Measurements from ENCODE around the gene FSCN2.
"Not testable (repeated sequence)": the region's sequence is repeated elsewhere in the genome, so short reads cannot be mapped to it uniquely, and the experiment has no call there.

Gene FSCN2

GRCh38 chr17:81526662-81527571, 1.3 kb upstream of the FSCN2 start:
- DNase-seq = no peak

GRCh38 chr17:81528384-81528650, 140 bp downstream of the FSCN2 start:
- no peak for DNase-seq

- no peak for DNase-seq
Observed at GRCh38 chr17:81528651-81529436, 667 bp downstream of the FSCN2 start.

- no peak for DNase-seq
Observed at GRCh38 chr17:81529437-81529803, 1.2 kb downstream of the FSCN2 start.

DNA sequence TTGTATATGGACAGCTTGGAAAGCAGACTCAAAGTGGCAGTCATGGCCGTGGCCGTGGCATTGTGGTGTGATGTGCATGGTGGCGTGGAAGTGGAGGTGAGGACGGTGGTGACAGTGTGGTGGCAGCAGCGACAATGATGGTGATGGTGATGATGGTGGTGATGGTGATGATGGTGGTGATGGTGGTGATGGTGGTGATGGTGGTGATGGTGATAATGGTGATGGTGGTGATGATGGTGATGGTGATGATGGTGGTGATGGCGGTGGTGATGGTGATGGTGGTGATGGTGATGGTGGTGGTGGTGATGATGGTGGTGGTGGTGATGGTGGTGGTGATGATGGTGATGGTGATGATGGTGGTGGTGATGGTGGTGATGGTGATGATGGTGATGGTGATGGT, 2.8 kb downstream of the FSCN2 start:
- not testable (repeated sequence) for DNase-seq

DNA sequence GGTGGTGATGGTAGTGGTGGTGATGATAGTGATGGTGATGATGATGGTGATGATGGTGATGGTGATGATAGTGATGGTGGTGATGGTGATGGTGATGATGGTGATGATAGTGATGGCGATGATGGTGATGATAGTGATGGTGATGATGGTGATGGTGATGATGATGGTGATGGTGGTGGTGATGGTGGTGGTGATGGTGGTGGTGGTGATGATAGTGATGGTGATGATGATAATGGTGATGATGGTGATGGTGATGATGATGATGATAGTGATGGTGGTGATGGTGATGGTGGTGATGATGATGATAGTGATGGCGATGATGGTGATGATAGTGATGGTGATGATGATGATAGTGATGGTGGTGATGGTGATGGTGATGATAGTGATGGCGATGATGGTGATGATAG, 3.8 kb downstream of the FSCN2 start:
- not testable (repeated sequence) for DNase-seq

DNA sequence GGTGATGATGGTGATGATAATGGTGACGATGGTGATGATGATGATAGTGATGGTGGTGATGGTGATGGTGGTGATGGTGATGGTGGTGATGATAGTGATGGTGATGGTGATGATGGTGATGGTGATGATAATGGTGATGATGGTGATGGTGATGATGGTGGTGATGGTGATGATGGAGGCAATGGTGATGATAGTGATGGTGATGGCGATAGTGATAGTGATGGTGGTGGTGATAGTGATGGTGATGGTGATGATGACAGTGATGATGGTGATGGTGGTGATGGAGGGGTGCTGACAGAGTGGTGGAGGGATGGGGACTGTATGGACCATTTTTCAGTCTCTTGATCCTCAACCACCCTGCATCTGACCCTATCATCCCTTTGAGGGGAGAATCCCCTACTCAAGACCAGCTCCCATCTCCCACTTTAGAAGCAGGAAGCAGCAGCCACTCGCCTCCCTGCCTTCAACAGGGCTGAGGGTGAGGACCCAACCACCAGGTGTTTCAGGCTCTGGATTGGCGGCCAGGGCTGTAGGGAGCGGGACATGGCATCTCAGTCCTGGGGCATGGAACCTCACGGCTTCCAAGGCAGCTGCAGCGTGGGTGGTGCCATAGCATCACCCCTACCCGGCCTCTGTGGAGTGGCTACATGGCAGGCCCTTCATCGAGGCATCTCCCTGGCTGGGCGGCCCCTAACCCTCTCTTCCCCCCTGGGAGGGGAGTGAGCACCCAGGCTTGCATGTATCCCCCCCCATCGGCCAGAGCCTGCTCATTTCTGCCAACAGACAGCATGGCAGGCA, 4.5 kb downstream of the FSCN2 start:
- no peak for DNase-seq

GRCh38 chr17:81533339-81534141, 5.4 kb downstream of the FSCN2 start:
- DNase-seq = no peak

DNA sequence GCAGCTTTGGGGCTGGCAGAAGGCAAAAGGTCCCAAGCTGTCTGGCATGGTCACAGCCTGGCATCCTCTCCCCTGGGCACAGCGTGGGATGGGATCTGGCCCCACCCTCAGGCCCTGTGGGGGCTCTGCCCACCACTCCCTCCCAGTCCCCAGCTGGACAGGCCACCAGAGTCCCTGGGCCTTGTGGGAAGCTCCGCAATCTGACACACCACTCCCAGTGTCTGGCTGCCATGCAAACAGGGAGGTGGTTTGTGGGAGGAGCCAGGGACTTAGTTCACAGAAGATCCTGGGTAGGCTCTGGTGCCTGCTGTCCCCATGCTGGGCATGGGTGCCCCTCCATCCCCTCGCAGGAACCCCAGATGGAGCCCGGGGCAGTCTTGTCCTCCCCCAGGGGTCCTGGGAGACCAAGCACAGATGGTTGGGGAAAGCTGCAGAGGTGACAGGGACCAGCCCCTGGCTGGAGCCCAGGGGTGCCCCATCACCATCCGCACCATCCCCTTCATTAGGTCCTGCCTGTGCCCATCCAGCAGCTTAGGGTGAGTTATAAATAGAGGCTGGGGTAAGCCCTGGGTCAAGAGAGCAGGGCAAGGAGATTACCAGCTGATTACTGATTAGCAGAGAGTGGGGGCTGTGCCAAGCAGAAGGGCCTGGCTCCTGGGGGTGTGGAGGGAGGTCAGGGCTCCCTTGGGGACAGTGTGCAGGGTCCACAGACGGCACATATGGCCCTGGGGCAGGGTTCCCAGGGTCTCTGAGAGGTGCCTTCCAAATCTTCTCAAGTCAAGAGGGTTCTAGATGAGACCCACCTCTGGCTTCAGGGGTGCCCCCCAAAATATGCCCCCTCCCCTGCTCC, 6.2 kb downstream of the FSCN2 start:
- no peak for DNase-seq

DNA sequence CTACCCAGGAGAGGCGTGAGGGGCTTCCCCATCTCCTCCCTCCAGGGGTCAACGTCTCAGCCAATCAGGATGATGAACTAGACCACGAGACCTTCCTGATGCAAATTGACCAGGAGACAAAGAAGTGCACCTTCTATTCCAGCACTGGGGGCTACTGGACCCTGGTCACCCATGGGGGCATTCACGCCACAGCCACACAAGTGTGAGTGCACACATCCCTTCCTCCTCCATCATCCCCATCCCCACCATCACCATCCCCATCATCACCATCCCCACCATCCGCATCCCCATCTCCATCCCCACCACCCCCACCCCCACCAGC, 6.8 kb downstream of the FSCN2 start:
- no peak for DNase-seq

- DNase-seq = no peak
Observed at GRCh38 chr17:81535480-81536298, 7.5 kb downstream of the FSCN2 start.

- no peak for DNase-seq
Observed at GRCh38 chr17:81536299-81537290, 8.4 kb downstream of the FSCN2 start.

DNA sequence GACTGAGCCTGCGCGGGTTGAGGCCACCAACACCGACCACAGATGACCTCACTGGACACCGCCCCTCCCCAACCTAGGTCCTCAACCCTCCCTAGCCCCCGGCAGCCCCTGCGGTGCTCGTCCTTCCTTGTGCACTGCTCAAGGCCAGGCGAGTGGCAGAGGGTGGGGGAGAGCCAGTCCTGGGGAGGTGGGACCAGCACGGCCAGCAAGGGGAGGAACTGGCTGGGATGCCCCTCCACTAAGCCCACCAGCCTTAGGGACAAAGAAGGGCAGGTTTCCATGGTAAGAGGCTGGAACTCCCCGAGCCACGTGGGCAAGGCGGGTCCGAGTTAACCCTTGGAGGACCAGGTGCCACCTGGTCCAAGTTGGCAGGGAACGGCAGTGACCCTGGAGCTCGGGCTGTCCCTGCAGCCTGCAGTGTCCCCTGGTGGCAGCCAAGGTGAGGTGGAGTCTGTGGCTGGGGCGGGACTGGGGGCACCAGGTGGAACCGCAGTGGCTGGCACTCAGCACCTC, 9.2 kb downstream of the FSCN2 start:
- no peak for DNase-seq

DNA sequence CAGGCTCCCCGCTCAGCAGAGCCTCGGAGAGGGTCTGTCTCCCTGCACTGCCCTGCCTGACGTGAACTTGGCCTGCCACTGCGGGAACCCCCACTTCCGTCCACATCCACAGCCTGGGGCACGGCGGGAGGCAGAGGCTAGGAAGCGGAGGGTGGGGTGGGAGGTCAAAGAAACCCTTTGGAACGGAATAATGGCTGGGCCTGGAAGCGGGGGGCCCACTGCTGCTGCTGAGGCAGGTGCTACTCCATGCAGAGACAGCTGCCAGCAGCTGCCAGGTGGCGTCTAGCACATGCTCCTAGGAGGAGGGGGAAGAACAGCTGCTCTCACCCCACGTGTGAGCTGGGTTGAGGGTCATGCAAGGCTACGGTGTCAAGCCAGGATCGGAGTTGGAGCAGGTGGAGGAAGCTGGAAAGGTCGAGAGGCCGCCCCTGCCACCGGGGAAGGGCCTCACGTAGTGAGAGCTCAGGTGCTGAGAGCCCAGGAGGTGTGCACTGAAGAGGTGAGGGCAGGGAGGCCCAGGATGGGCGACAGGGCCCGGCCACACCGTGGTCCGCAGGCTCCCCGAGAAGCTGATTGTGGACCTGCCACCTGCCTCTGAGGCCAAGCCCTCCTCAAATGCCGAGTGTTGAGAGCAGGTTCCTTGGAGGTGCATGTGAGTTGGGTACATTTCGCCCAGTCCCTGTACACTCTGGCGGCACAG, 9.8 kb downstream of the FSCN2 start:
- peak; percentile 61 for DNase-seq

DNA sequence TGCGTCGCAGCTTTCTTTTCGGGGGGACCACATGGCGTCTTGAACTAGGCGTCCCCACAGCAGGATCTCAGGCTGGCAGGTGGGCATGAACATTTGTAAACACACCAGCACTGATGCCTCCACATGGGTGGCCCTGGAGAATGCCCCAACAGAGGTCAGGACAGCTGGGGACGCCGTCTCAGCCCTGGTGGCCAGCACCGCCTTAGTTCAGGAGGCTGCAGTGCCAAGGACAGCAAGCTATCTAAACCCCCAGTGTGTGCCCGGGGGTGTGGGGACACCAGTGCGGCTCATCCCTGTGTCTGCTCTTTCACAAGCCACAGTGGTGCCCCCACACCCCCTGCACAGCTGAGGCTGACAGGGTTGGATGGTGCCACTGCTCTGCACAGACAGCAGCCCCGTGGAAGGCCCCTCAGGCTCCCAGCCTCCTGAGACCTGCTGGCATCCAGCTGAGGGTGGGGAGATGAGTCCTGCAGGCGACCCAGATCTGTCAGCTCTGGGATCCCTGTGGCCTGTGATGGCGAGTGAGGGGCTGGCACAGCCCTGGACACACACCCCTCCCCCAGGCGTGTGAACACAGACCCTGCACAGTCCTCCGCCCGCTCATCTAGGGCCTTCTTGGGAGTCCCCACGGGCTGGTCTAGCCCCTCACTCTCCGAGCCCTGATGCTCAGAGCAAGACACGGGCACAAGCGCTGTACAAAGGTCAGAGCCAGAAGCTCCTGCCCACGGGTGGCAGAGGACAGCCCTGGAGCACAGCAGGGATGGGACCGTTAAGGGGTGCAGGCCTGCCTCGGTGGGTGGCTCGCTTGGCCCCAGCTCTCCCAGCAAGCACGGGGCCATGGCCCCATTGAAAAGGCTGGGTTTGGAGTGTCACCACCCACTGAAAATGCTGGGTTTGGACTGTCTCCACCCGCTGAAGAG, 10.7 kb downstream of the FSCN2 start:
- no peak for DNase-seq

- DNase-seq = no peak
Observed at GRCh38 chr17:81539571-81539900, 11.4 kb downstream of the FSCN2 start.

DNA sequence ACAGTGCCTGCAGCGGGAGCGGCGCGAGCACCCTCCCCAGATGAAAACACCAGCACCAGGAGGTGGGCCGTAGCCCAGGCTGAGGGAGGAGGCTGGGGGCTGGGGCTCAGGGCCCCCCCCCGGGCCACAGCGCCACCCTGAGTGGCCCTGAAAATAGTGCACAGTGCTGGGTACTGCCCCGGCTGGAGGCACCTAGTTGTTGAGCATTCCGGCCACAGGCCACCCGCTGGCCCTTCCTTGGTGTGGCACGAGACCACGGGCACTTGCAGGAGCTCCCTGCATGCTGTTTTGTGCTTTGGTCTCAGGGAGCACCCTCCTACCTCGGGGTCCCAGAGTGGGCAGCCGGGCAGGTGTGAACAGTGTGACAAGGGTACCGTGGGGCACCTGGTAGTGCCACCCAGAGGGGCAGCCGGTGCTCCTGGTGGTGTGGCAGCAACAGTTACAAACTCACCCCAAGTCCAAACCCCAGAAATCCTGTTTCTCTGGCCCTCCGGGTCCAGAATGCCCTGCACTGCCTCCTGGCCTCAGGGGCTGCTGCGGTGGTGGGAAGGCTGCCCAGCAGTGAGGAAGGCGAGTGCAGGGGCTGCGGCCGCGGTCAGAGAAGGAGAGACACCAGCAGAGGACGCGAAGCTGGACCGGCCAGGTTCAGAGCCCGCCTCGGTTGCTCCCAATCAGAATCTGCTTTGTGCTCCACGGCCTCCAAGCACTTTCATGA, 11.9 kb downstream of the FSCN2 start:
- no peak for DNase-seq

All from NCI-H187 treated with DMSO at 0.1 percent for 48 hours (cell line).